Left lung (tissue), 10 donors: ENCODE data around the gene SOX30. TPM values are rescaled to one million over a fixed set of nuclear protein-coding genes. Genes with fewer than 3 reads are reported as not detected.

Experiments
- ATAC-seq: fragments of 200-7000 bp; cut with Tn5 transposase; one replicate; pipeline ENCODE4 v1.9.1; 2020; ENCODE audit warnings: moderate library complexity
- DNase-seq, 4 donors: peaks; one replicate each; pipeline ENCODE4 v3.0.0-alpha.2; 2013 to 2020
- H3K27ac ChIP-seq, 2 donors: fragments of 200-600 bp; sonication (generic) in 1 of 2; one replicate each; pipeline versions ENCODE4 v1.5.0 to v1.8.0; 2020 to 2021
- H3K27me3 ChIP-seq, 2 donors: fragments of 200-600 bp; sonication (generic) in 1 of 2; one replicate each; pipeline versions ENCODE4 v1.5.0 to v1.8.0; 2020 to 2021
- H3K36me3 ChIP-seq, 2 donors: fragments of 200-600 bp; sonication (generic) in 1 of 2; one replicate each; pipeline versions ENCODE4 v1.5.0 to v1.8.0; 2020 to 2021
- H3K4me1 ChIP-seq, 2 donors: fragments of 200-600 bp; one replicate each; pipeline ENCODE4 v1.8.0; 2021
- H3K4me3 ChIP-seq, 2 donors: fragments of 200-600 bp; sonication (generic) in 1 of 2; one replicate each; pipeline versions ENCODE4 v1.5.0 to v1.8.0; 2020 to 2021; ENCODE audit warnings: mild to moderate bottlenecking in 1 of 2
- H3K9me3 ChIP-seq, 2 donors: fragments of 200-600 bp; sonication (generic) in 1 of 2; one replicate each; pipeline versions ENCODE4 v1.5.0 to v1.8.0; 2020 to 2021
- intact Hi-C, 2 donors: fragments of 100-400 bp; cut with DNase I; formaldehyde crosslinking; loops; one replicate each; pipeline versions ENCODE4 v1.11.2 to v1.14.2; 2022
- polyA plus RNA-seq, 6 donors: library from polyadenylated mRNA; unstranded; fragments of 120-200 nt; gene quantifications; one replicate each; pipeline ENCODE4 v1.2.1, GENCODE V29; 2013; ENCODE audit not compliant: insufficient read length in 6 of 6
- total RNA-seq, 2 donors: library from RNA; stranded (reverse); fragmentation: NEBNext Ultra II Directional; extraction: Animal tissue kit (Norgen Biotek cat#: 25700); gene quantifications; one replicate each; pipeline ENCODE4 v1.2.1, GENCODE V29; 2021
- TF ChIP-seq, protein P1 (sequence below), 2 donors: fragments of 200-600 bp; sonication (generic) in 1 of 2; IDR thresholded peaks; one replicate each; pipeline versions ENCODE4 v1.5.0 to v1.8.0; 2021; ENCODE audit warnings: antibody characterized with exemption in 2 of 2
- donor health status: DM: no; HTN: yes; CAD: no.
- donor health status: DM: no; HTN: no; CAD: no.

The SOX30 gene
- total and polyA plus RNA-seq, 8 donors: 0.14 to 0.35 (median 0.27) TPM; not detected in 1

- Histone ChIP-seq H3K27ac (no peak within 1 kb of the TSS), H3K4me3 (peak within 1 kb of the TSS; percentile 46), H3K36me3 (no peaks in the 10 kb centered on the region), H3K9me3 (no peaks in the 10 kb centered on the region), H3K27me3 (peaks cover 6 to 46% of the 10 kb centered on the region in 2 donors), H3K4me1 (peaks cover 0 to 19% of the 10 kb centered on the region in 2 donors)
- intact Hi-C loops: no loop called here
- DNase-seq (peak in 3 of 4 donors; percentile 49 to 82 (median 58)), ATAC-seq (peak; percentile 66)
- TF ChIP-seq, protein P1, sequence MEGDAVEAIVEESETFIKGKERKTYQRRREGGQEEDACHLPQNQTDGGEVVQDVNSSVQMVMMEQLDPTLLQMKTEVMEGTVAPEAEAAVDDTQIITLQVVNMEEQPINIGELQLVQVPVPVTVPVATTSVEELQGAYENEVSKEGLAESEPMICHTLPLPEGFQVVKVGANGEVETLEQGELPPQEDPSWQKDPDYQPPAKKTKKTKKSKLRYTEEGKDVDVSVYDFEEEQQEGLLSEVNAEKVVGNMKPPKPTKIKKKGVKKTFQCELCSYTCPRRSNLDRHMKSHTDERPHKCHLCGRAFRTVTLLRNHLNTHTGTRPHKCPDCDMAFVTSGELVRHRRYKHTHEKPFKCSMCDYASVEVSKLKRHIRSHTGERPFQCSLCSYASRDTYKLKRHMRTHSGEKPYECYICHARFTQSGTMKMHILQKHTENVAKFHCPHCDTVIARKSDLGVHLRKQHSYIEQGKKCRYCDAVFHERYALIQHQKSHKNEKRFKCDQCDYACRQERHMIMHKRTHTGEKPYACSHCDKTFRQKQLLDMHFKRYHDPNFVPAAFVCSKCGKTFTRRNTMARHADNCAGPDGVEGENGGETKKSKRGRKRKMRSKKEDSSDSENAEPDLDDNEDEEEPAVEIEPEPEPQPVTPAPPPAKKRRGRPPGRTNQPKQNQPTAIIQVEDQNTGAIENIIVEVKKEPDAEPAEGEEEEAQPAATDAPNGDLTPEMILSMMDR (IDR thresholded peaks at IDR 0.05): no peak
Measured at GRCh38 chr5:157670662-157671591, 18.7 kb upstream of the SOX30 start, which contains the start of gene C5orf52. C5orf52 (plus strand) TSS chr5:157671533; CDS start chr5:157671615, 82 bp downstream.

DNA sequence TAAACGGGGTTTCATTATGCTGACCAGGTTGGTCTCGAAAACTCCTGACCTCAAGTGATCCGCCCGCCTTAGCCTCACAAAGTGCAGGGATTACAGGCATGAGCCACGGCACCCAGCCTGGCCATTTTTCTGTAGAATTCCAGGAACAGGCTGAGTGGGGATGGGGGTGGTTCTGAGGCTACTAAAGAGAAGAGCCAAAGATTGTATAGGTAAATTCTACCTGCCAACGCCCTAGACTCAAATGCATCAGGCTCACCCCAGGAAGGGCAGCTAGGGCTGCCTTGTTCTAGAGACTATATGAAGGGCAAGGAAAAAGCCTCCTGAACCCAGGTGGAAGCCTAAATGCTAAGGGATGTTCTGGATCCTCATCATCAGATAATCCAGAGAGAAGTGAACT, 17.5 kb upstream of the SOX30 start:
- DNase-seq (no peak), ATAC-seq (no peak)
- Histone ChIP-seq H3K9me3 (no peaks in the 10 kb centered on the region), H3K36me3 (no peaks in the 10 kb centered on the region), H3K27ac (no peak overlapping the region), H3K4me1 (peaks cover 0 to 21% of the 10 kb centered on the region in 2 donors), H3K4me3 (no peak overlapping the region), H3K27me3 (peaks cover 6 to 46% of the 10 kb centered on the region in 2 donors)
- intact Hi-C loops: no loop called here
- TF ChIP-seq, protein P1 (IDR thresholded peaks at IDR 0.05): no peak

- intact Hi-C loops: no loop called here
- Histone ChIP-seq H3K36me3 (no peaks in the 10 kb centered on the region), H3K9me3 (no peaks in the 10 kb centered on the region), H3K4me3 (no peak overlapping the region), H3K27me3 (peaks cover 6 to 46% of the 10 kb centered on the region in 2 donors), H3K27ac (no peak overlapping the region), H3K4me1 (peaks cover 0 to 21% of the 10 kb centered on the region in 2 donors)
- TF ChIP-seq, protein P1 (IDR thresholded peaks at IDR 0.05): no peak
- ATAC-seq (no peak), DNase-seq (no peak)
Measured at GRCh38 chr5:157668356-157668755, 16.1 kb upstream of the SOX30 start.

DNA sequence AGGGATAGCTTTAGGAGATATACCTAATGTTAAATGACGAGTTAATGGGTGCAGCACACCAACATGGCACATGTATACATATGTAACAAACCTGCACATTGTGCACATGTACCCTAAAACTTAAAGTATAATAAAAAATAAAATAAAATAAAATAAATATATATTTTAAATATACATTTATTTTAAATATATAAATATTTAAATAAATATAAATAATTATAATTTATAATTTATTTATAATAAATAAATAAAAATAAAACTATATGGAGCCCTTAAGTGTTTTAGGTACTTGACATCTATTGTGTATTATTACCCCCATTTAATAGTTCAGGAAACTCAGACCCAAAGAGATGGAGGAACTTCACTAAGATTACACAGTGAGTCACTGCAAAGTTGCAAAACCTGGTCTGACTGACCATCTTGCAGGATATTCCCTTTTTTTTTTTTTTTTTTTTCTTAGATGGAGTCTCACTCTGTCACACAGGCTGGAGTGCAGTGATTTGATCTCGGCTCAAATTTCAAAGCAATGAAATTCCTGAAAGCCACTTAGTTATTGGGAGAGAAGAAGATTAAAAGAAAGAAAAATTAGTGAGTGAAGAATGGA, 13.3 kb upstream of the SOX30 start:
- DNase-seq (no peak), ATAC-seq (peak; percentile 40)
- H3K4me1 ChIP-seq: peaks cover 0 to 9% of the 10 kb centered on the region in 2 donors
- TF ChIP-seq, protein P1 (IDR thresholded peaks at IDR 0.05): no peak
- H3K27ac ChIP-seq: no peak overlapping the region
- no peak overlapping the region for H3K4me3 ChIP-seq
- H3K9me3 ChIP-seq: peaks cover 0 to 6% of the 10 kb centered on the region in 2 donors
- intact Hi-C loops: no loop called here
- H3K27me3 ChIP-seq: peaks cover 0 to 21% of the 10 kb centered on the region in 2 donors
- no peaks in the 10 kb centered on the region for H3K36me3 ChIP-seq
